K562 (cell line): ENCODE results near the gene PSMB8. TPM values are rescaled to one million over a fixed set of nuclear protein-coding genes. Genes with fewer than 3 reads are reported as not detected.

ENCODE experiments used
- ARID1B ChIP-seq: fragments of 450-650 bp; IDR thresholded peaks from 2 replicates; pipeline ENCODE4 v1.6.1; 2016; ENCODE audit warnings: antibody characterized with exemption, mild to moderate bottlenecking, inconsistent platforms
- ATF1 ChIP-seq, 2 experiments: fragments of 450-650 bp in 1 of 2; IDR thresholded peaks; 2 replicates each; pipeline ENCODE4 v1.6.1; 2016; ENCODE audit warnings: missing compliant biosample characterization in 1 of 2, missing genetic modification characterization in 1 of 2
- CBX1 ChIP-seq: sonication (generic); IDR thresholded peaks from 2 replicates; pipeline ENCODE4 v1.6.1; 2016; ENCODE audit warnings: antibody characterized with exemption, low read depth, mild to moderate bottlenecking
- FOXM1 ChIP-seq, 2 experiments: fragments of 450-650 bp in 1 of 2; sonication (generic) in 1 of 2; formaldehyde crosslinking in 1 of 2; IDR thresholded peaks; 2 replicates each; pipeline versions ENCODE4 v1.6.1 to v1.9.0; 2017 to 2022; ENCODE audit warnings: low read depth in 2 of 2, mild to moderate bottlenecking in 2 of 2, missing genetic modification reagents in 1 of 2, moderate library complexity in 1 of 2
- NFIC ChIP-seq: fragments of 450-650 bp; IDR thresholded peaks from 2 replicates; pipeline ENCODE4 v1.6.1; 2017; ENCODE audit warnings: mild to moderate bottlenecking, inconsistent platforms
- NFRKB ChIP-seq: fragments of 450-650 bp; IDR thresholded peaks from 2 replicates; pipeline ENCODE4 v1.6.1; 2016; ENCODE audit warnings: low read depth
- POLR2G ChIP-seq: fragments of 200-400 bp; formaldehyde crosslinking; IDR thresholded peaks from 2 replicates; pipeline ENCODE4 v1.6.1; 2017; ENCODE audit warnings: low read depth, mild to moderate bottlenecking, antibody characterized with exemption, low read length, moderate library complexity
- SP1 ChIP-seq: sonication (generic); formaldehyde crosslinking; IDR thresholded peaks from 2 replicates; pipeline ENCODE4 v1.8.1; 2022; ENCODE audit warnings: mild to moderate bottlenecking, missing genetic modification reagents
- STAT5A ChIP-seq: IDR thresholded peaks from 2 replicates; pipeline ENCODE4 v1.6.1; 2012; ENCODE audit warnings: low read length, inconsistent platforms, borderline replicate concordance
- TCF7 ChIP-seq: sonication (generic); IDR thresholded peaks from 2 replicates; pipeline ENCODE4 v1.6.1; 2016; ENCODE audit warnings: antibody characterized with exemption, borderline replicate concordance
- TRIM24 ChIP-seq, 2 experiments: fragments of 450-650 bp; IDR thresholded peaks; 2 replicates each; pipeline ENCODE4 v1.6.1; 2016
- WHSC1 ChIP-seq: IDR thresholded peaks from one replicate; pipeline ENCODE4 v1.6.1; 2012; ENCODE audit warnings: low read length, control low read depth, inconsistent platforms
- YY1 ChIP-seq, 3 experiments: IDR thresholded peaks; 2 replicates each; pipeline ENCODE4 v1.6.1; 2011; ENCODE audit warnings: low read length in 2 of 3, mild to moderate bottlenecking in 2 of 3, moderate library complexity in 2 of 3, borderline replicate concordance in 1 of 3, control low read depth in 1 of 3, low read depth in 1 of 3; ENCODE audit not compliant: insufficient read depth in 3 of 3, insufficient replicate concordance in 2 of 3, control insufficient read depth in 1 of 3, insufficient read length in 1 of 3; ENCODE audit errors: extremely low read depth in 1 of 3
- ZNF184 ChIP-seq: sonication (generic); formaldehyde crosslinking; IDR thresholded peaks from 2 replicates; pipeline ENCODE4 v1.5.0; 2020; ENCODE audit warnings: missing genetic modification reagents
- ZNF324 ChIP-seq: fragments of 250-450 bp; sonication (Bioruptor Pico); IDR thresholded peaks from 2 replicates; pipeline ENCODE4 v1.4.0; 2020; ENCODE audit warnings: mild to moderate bottlenecking
- ZZZ3 ChIP-seq: fragments of 450-650 bp; IDR thresholded peaks from 2 replicates; pipeline ENCODE4 v1.6.1; 2016; ENCODE audit warnings: antibody characterized with exemption, mild to moderate bottlenecking, moderate library complexity
- polyA plus RNA-seq, 8 experiments: library from polyadenylated mRNA; depleted of rRNA in 4 of 8; stranded (reverse) in 5 of 8; unstranded in 3 of 8; fragments of >200 nt; fragmentation: Nextera tagmentation in 2 of 8; fragmentation: Illumina TruSeq in 1 of 8; extraction: Ambion mirVana in 2 of 8; extraction: Trizol in 1 of 8; gene quantifications; 2 replicates each; pipeline versions ENCODE4 v1.2.1 to v1.2.3, GENCODE V29; 2011 to 2014; ENCODE audit warnings: inconsistent platforms in 1 of 8, missing spikeins in 1 of 8
- total RNA-seq, 7 experiments: library from RNA; depleted of rRNA in 6 of 7; stranded (reverse); fragments of >200 nt in 6 of 7; fragmentation: Illumina TruSeq in 2 of 7; extraction: Trizol in 2 of 7; gene quantifications; 2 replicates each; pipeline versions ENCODE4 v1.2.1 to v1.2.3, GENCODE V29; 2011 to 2021; ENCODE audit warnings: low replicate concordance in 1 of 7
- TF ChIP-seq, protein P1 (sequence below), 3 experiments: fragments of 200-800 bp in 1 of 3; sonication (Bioruptor generic) in 1 of 3; sonication (generic) in 1 of 3; formaldehyde crosslinking in 1 of 3; IDR thresholded peaks; 2 replicates each; pipeline versions ENCODE4 v1.6.1 to v1.8.0; 2016 to 2022; ENCODE audit warnings: mild to moderate bottlenecking in 2 of 3, missing compliant biosample characterization in 2 of 3, missing genetic modification characterization in 2 of 3, missing genetic modification reagents in 1 of 3
- TF ChIP-seq, protein P2 (sequence below): fragments of 450-650 bp; IDR thresholded peaks from 2 replicates; pipeline ENCODE4 v1.6.1; 2016; ENCODE audit warnings: low read depth

Gene PSMB8
- total and polyA plus RNA-seq, 9 of the 15 experiments (the other 6 are each of a cell fraction or from before 2014, with no cell fraction given): 0.71 to 4.0 (median 2.4) TPM

DNA sequence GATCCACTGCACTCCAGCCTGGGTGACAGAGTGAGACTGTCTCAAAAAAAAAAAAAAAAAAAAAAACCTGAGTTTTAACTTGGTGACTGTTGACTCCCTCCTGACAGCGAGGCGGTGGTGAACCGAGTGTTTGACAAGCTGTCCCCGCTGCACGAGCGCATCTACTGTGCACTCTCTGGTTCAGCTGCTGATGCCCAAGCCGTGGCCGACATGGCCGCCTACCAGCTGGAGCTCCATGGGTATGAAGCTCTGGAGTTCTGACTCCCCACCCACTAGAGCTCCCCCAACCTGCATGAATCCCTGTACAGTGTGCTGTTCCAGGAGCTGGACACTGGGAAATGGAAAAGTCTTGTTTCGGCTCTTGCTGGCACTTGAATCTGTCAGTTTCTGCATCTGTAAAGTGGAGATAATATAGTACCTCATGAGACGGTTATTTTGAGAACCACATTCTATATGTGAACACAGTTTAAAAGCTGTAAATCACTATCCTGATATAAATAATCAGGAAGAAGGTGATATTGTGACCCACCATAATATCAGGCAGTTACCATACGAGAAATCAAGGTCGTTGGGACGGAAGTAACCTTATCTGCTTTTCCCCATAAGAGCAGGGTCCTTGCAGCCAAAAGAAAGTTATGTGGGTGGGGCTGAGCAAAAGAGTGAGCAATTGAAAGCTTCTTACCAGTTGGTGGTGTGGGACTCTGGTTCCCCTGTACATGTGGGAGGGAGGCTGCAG lies 13.5 kb upstream of the PSMB8 start (continued):
- TF ChIP-seq, protein P1, sequence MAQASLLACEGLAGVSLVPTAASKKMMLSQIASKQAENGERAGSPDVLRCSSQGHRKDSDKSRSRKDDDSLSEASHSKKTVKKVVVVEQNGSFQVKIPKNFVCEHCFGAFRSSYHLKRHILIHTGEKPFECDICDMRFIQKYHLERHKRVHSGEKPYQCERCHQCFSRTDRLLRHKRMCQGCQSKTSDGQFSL (CRISPR knock-in tag; IDR thresholded peaks at IDR 0.05): no peak
- TF ChIP-seq, protein P1 (tag; IDR thresholded peaks at IDR 0.05): no peak
- TF ChIP-seq TCF7: no peak
- peak; percentile 69 for TF ChIP-seq FOXM1 (IDR thresholded peaks at IDR 0.05; ENCODE audit: low read depth)
- TF ChIP-seq FOXM1 (CRISPR knock-in tag; IDR thresholded peaks at IDR 0.05; ENCODE audit: low read depth): no peak
- TF ChIP-seq NFIC: peak; percentile 85
- TF ChIP-seq TRIM24 (IDR thresholded peaks at IDR 0.05): peak in 1 of 2 experiments; percentile 48; a peak in 2 of 4 replicates
- TF ChIP-seq ATF1 (CRISPR knock-in tag; IDR thresholded peaks at IDR 0.05): no peak
- TF ChIP-seq ATF1 (tag; IDR thresholded peaks at IDR 0.05): 0 out of 2 replicates have a peak, but pooled peaks have one; percentile 29
- TF ChIP-seq POLR2G: no peak
- TF ChIP-seq CBX1: no peak
- peak; percentile 71 for TF ChIP-seq SP1 (CRISPR knock-in tag)
- TF ChIP-seq, protein P2, sequence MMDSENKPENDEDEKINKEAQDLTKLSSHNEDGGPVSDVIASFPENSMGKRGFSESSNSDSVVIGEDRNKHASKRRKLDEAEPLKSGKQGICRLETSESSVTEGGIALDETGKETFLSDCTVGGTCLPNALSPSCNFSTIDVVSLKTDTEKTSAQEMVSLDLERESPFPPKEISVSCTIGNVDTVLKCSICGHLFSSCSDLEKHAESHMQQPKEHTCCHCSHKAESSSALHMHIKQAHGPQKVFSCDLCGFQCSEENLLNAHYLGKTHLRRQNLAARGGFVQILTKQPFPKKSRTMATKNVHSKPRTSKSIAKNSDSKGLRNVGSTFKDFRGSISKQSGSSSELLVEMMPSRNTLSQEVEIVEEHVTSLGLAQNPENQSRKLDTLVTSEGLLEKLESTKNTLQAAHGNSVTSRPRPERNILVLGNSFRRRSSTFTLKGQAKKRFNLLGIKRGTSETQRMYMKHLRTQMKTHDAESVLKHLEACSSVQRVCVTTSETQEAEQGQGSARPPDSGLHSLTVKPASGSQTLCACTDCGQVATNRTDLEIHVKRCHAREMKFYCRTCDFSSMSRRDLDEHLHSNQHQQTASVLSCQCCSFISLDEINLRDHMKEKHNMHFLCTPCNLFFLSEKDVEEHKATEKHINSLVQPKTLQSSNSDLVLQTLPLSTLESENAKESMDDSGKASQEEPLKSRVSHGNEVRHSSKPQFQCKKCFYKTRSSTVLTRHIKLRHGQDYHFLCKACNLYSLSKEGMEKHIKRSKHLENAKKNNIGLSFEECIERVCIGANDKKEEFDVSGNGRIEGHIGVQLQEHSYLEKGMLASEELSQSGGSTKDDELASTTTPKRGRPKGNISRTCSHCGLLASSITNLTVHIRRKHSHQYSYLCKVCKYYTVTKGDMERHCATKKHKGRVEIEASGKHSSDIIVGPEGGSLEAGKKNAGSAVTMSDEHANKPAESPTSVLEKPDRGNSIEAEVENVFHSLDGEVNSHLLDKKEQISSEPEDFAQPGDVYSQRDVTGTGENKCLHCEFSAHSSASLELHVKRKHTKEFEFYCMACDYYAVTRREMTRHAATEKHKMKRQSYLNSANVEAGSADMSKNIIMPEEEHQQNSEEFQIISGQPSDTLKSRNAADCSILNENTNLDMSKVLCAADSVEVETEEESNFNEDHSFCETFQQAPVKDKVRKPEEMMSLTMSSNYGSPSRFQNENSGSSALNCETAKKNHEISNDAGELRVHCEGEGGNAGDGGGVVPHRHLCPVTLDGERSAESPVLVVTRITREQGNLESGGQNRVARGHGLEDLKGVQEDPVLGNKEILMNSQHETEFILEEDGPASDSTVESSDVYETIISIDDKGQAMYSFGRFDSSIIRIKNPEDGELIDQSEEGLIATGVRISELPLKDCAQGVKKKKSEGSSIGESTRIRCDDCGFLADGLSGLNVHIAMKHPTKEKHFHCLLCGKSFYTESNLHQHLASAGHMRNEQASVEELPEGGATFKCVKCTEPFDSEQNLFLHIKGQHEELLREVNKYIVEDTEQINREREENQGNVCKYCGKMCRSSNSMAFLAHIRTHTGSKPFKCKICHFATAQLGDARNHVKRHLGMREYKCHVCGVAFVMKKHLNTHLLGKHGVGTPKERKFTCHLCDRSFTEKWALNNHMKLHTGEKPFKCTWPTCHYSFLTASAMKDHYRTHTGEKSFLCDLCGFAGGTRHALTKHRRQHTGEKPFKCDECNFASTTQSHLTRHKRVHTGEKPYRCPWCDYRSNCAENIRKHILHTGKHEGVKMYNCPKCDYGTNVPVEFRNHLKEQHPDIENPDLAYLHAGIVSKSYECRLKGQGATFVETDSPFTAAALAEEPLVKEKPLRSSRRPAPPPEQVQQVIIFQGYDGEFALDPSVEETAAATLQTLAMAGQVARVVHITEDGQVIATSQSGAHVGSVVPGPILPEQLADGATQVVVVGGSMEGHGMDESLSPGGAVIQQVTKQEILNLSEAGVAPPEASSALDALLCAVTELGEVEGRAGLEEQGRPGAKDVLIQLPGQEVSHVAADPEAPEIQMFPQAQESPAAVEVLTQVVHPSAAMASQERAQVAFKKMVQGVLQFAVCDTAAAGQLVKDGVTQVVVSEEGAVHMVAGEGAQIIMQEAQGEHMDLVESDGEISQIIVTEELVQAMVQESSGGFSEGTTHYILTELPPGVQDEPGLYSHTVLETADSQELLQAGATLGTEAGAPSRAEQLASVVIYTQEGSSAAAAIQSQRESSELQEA: no peak
- TF ChIP-seq STAT5A: peak; percentile 61
- TF ChIP-seq ZNF324 (CRISPR knock-in tag): 0 out of 2 replicates have a peak, but pooled peaks have one; percentile 32
- TF ChIP-seq ZZZ3: no peak
- TF ChIP-seq ZNF184 (CRISPR knock-in tag): no peak
- TF ChIP-seq WHSC1: no peak
- TF ChIP-seq ARID1B: peak; percentile 87
- TF ChIP-seq NFRKB: no peak
- TF ChIP-seq YY1 (IDR thresholded peaks at IDR 0.05; ENCODE audit: borderline replicate concordance in 1 of 3, control insufficient read depth in 1 of 3, extremely low read depth in 1 of 3, insufficient read depth in 3 of 3, insufficient read length in 1 of 3, insufficient replicate concordance in 2 of 3, low read depth in 1 of 3, low read length in 2 of 3): no peak
